ENCODE data around the gene FRMD4A. TPM values are rescaled to one million over a fixed set of nuclear protein-coding genes. Genes with fewer than 3 reads are reported as not detected.

FRMD4A gene
- total and polyA plus RNA-seq, 11 donors = 12.2 to 58.1 (median 28.1) TPM

DNA sequence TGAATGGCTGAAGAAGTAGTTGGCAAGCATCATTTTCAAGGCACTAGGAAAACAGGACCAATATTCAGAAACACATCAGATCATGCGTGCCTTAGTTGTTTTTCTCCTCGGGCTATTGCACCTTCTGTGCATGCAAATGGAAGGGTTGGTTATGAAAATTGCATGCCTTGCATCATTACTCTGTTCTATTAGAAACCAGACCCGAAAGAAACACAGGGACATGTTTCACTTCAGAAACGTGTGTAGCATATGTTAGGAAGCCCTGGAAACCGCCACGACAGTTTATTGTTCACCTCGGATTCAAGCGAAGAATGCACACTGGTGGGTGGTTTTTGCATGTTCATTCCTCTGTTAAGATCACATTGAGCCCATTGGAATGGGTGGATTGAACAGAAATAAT lies 214.7 kb downstream of the FRMD4A start:
- intact Hi-C loops (cut with DNase I) = no loop called here
- no peaks in the 10 kb centered on the region for H3K4me1 ChIP-seq

DNA sequence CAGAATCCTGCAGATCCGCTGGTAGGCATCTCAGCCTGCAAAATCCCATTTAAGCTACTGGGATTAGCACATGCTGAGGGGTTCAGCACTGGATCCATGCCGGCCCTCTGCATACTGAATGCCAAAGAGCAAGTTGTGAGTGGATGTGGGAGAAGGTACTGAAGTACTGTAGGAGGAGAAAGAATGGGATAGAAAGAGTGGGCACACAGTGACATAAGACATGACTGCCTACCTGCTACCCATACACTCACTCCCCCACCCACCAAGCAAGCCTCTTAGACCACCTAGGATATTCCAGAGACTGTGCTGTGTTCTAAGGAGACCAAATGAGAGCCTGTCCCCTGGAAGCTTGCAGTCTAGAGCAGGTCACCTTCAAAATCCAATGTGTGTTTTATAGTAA lies 215.9 kb downstream of the FRMD4A start:
- H3K27ac ChIP-seq = no peak overlapping the region
- no peaks in the 10 kb centered on the region for H3K27me3 ChIP-seq
- H3K9me3 ChIP-seq = no peaks in the 10 kb centered on the region
- no peak overlapping the region for H3K4me3 ChIP-seq
- no peaks in the 10 kb centered on the region for H3K4me1 ChIP-seq
- WGBS, 4 donors = 88 to 97% (median 91%) methylated on average over 2 of the region's 2 CpGs
- H3K36me3 ChIP-seq = no peaks in the 10 kb centered on the region
- intact Hi-C loops (cut with DNase I) = no loop called here
- no peak for ATAC-seq
- TF ChIP-seq, protein P1, sequence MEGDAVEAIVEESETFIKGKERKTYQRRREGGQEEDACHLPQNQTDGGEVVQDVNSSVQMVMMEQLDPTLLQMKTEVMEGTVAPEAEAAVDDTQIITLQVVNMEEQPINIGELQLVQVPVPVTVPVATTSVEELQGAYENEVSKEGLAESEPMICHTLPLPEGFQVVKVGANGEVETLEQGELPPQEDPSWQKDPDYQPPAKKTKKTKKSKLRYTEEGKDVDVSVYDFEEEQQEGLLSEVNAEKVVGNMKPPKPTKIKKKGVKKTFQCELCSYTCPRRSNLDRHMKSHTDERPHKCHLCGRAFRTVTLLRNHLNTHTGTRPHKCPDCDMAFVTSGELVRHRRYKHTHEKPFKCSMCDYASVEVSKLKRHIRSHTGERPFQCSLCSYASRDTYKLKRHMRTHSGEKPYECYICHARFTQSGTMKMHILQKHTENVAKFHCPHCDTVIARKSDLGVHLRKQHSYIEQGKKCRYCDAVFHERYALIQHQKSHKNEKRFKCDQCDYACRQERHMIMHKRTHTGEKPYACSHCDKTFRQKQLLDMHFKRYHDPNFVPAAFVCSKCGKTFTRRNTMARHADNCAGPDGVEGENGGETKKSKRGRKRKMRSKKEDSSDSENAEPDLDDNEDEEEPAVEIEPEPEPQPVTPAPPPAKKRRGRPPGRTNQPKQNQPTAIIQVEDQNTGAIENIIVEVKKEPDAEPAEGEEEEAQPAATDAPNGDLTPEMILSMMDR (IDR thresholded peaks at IDR 0.05) = no peak
- no peak for TF ChIP-seq POLR2A (IDR thresholded peaks at IDR 0.05)
- no peak for DNase-seq

More for the DNA sequence above, 214.7 kb downstream of the FRMD4A start:
- ATAC-seq (no peak), DNase-seq (no peak)
- Histone ChIP-seq H3K9me3 (no peaks in the 10 kb centered on the region), H3K36me3 (no peaks in the 10 kb centered on the region), H3K4me3 (no peak overlapping the region), H3K27ac (no peak overlapping the region), H3K27me3 (no peaks in the 10 kb centered on the region)
- no peak for TF ChIP-seq POLR2A (IDR thresholded peaks at IDR 0.05)
- TF ChIP-seq, protein P1 (IDR thresholded peaks at IDR 0.05) = no peak
- 91 to 98% (median 92%) methylated on average over 8 of the region's 8 CpGs for WGBS, 4 donors

DNA sequence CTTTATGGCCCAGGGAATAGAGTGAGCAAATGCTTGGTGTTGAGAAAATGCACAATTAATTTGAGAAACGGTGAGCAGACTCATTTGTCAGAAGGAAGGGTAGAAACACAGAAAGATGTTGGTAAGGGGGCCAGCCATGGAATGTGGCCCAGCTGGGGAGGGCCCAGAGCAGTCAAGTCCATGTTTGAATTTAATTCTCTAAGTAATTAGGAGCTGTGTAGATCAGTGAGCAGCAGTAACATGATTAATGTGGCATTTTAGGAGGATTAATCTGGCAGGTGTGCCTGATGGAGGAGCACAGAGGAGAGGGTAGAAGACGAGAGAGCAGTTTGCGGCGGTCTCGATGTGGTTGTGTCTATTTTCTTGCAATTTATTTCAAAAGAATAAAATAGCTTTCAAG lies 218.7 kb downstream of the FRMD4A start:
- TF ChIP-seq, protein P1 (IDR thresholded peaks at IDR 0.05) = no peak
- no peak for TF ChIP-seq POLR2A (IDR thresholded peaks at IDR 0.05)
- Histone ChIP-seq H3K27ac (no peak overlapping the region), H3K27me3 (peaks cover 0 to 4% (median 0%) of the 10 kb centered on the region in 9 donors), H3K9me3 (no peaks in the 10 kb centered on the region), H3K4me1 (no peaks in the 10 kb centered on the region), H3K4me3 (no peak overlapping the region), H3K36me3 (no peaks in the 10 kb centered on the region)
- intact Hi-C loops (cut with DNase I) = no loop called here
- ATAC-seq (no peak), DNase-seq (no peak)
- 78 to 90% (median 84%) methylated on average over 5 of the region's 5 CpGs for WGBS, 4 donors

DNA sequence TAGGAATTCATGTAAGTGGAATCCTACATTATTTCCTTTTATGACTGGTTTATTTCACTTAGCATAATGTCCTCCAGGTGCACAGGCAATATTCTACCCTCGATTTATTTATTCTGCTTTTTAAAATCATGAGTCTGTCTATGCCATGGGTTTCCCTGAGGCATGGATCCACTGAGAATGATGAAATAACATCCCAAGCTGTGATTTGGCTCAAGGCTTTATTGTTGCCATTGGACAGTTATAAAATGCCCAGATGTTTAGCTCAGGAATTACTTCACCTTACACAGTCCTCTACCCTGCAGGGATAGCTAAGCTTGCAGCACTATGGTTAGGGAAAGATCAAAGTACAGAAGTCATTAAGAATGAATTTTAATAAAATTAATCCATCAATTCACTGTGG lies 219.5 kb downstream of the FRMD4A start:
- DNase-seq = no peak
- WGBS, 4 donors = 85 to 96% (median 95%) methylated on average over 1 of the region's 1 CpG
- no peak for ATAC-seq
- no peaks in the 10 kb centered on the region for H3K36me3 ChIP-seq
- TF ChIP-seq, protein P1 (IDR thresholded peaks at IDR 0.05) = no peak
- TF ChIP-seq POLR2A (IDR thresholded peaks at IDR 0.05) = no peak
- intact Hi-C loops (cut with DNase I) = no loop called here
- H3K27me3 ChIP-seq = peaks cover 0 to 4% (median 0%) of the 10 kb centered on the region in 9 donors
- H3K27ac ChIP-seq = no peak overlapping the region
- H3K4me3 ChIP-seq = no peak overlapping the region
- no peaks in the 10 kb centered on the region for H3K4me1 ChIP-seq
- H3K9me3 ChIP-seq = peaks cover 0 to 3% (median 0%) of the 10 kb centered on the region in 12 donors

All from heart left ventricle (tissue), 16 donors.